HG03432 (cell line): ENCODE results near the gene MME.

Experiments
- ATAC-seq: cut with Tn5 transposase; IDR thresholded peaks from one replicate; pipeline ENCODE4 v1.9.1; 2021; ENCODE audit warnings: mild to moderate bottlenecking, moderate library complexity; ENCODE audit not compliant: unreplicated experiment

MME gene

DNA sequence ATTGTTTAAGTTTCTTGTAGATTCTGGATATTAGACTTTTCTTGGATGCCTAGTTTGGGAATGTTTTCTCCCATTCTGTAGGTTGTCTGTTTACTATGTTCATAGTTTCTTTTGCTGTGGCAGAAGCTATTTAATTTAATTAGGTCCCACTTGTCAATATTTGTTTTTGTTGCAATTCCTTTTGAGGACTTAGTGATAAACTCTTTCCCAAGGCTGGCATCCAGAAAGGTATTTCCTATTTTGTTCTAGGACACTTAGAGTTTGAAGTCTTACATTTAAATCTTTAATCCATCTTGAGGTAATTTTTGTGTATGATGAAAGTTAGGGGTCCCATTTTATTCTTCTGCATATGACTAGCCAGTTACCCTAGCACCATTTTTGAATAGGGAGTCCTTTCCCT lies 54.9 kb downstream of the MME start:
- ATAC-seq, result no peak

- no peak for ATAC-seq
These were observed 58.6 kb downstream of the MME start for GRCh38 chr3:155138677-155139076.

DNA sequence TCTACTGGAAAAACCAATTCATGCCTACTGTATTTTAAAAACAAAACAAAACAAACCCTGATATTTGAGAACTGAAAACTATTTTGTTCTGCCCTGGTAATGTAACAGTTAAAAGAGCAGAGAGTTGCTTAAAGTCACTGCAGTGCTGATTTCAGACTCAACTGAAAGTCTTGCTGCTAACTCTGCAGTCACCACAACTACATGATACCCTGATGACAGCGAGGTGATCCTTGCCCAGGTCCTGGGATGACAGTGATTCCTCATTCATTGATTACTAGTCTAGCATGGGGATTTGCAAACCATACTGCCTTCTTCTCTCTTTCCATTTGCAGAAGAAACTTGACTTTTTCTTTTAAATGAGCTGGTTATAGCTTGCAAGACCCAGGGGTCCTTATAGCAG lies 67.5 kb downstream of the MME start:
- ATAC-seq, result no peak

DNA sequence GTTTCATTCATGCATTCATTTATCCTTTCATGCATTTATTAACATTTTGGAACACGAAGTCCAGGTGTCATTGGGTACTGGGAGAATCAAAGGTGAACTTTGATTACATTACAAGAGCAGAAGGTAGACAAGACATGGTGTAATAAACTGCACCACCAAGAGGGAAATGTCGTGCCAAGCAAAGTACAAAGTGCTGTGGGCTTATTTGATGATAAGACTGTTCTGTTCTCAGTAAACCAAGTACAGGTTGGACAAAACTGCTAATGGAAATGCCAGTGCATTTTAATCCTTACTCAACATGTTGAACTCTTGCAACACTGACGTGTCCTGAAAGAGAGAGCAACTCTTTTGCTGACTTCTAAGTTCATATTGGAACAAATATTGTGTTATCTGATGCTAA lies 69.4 kb downstream of the MME start:
- no peak for ATAC-seq

DNA sequence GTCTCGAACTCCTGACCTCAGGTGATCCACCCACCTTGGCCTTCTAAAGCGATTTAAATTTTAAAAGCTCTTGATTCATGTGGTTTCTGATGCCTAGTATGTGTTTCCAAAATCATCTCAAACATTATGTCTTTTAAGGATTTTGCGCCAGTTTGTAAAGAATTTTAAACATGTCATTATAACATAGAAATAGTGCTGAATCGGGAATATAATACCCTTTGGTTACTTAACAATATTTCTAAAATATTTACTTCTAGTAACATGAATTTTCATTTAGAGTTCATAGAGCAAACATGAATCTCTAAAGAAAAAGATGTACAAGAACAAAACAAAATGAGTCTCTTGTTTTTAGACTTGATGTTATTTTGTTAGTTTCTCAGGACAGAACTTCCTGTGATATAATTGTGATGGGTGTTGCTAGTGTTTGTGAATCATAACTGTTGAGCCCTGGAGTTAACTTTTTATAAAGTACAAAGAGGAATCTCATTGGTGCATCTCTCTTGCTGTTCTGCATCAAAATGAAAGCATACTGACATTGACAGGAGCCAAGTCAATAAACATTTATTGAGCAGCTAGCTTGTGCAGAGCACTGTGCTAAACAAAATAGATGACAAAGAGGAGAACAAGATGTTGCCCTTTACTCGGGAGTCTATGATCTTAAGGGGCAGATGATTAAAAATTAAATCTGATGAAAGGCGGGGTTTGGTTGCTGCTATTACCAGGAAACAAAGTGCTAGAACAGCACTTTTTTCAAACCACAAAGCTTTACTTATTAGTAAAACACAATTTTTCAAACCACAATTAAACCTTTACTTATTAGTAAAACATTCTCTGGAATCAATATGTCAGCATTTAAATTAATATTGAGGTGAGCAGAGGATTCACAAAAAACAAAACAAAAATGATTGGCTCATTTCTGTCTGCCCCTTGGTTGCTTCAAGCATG lies 73.4 kb downstream of the MME start:
- no peak for ATAC-seq

GRCh38 chr3:155154255-155154654 lies 74.1 kb downstream of the MME start:
- no peak for ATAC-seq

DNA sequence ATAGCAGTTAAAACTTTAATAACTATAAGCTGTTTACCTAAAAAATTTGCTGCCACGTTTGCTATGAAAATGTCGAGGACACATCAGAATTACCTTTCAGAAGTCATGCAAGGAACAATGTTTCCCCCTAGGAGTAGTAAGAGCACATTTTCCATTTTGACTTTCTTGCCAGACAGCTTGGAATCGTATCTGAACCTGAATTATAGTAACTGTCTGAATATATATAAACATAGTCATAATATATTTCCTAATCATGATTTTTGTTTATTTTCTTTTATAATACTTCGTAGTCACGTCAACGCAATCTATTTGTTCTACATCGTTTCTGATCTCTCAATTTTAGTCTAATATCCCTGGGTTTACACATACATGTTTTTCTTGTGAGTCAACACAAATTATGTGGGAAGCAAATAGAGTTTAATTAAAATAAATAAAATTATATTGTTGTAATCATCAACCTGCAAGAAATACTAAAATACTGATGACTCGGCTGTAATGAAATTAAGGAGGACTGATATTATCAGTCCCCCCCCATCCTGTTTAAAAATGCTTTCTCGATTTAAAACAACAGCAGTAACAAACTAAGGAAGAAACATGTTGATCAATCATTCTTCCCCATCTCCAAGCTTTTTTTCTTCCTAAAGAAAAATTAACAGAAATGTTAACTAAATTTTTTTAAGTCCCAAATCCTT lies 78.4 kb downstream of the MME start:
- ATAC-seq, result no peak

- ATAC-seq, result no peak
These were observed 79.2 kb downstream of the MME start for GRCh38 chr3:155159301-155159700.

- no peak for ATAC-seq
These were observed 81.6 kb downstream of the MME start for GRCh38 chr3:155161640-155162292.

DNA sequence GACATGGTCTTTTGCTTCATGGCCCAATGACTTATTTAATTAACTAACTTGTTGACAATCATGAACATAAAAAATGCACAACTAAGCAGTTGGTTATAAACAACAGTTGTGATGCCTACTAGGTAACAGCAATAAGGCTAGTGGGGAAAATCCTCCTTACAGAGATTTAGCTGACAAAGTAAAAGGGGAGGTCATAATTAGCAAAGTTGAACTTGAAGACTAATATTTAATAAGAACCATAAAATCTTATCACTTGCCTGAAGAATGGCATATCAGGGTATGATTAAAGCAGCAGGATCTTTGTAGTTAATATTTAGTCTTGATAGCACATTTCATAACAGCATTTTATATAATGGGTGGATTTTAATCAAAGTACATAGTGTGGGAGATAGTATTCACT lies 84.2 kb downstream of the MME start:
- ATAC-seq, result no peak

- no peak for ATAC-seq
These were observed 86.3 kb downstream of the MME start for GRCh38 chr3:155166441-155166840.

DNA sequence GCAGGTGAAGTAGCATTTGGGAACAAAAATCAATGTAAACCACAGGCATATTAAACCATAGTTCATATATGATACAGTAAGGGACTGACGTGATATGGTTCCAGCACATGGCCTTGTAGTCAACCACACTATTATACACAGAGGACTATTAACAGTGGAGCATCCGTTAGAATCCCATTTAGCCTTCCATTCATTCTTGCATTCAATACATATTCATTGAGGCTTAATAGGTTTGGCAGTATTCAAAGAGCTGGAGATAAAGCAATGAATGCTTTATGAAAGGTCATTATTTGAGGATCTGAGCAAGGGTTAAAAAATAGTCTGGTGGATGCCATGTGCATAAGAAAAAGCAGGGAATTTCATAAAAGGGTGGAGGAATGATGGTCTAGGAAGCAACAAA lies 89.1 kb downstream of the MME start:
- no peak for ATAC-seq

- ATAC-seq, result no peak
These were observed 93.7 kb downstream of the MME start for GRCh38 chr3:155173771-155174170.

GRCh38 chr3:155178810-155179436 lies 98.8 kb downstream of the MME start:
- ATAC-seq, result no peak

DNA sequence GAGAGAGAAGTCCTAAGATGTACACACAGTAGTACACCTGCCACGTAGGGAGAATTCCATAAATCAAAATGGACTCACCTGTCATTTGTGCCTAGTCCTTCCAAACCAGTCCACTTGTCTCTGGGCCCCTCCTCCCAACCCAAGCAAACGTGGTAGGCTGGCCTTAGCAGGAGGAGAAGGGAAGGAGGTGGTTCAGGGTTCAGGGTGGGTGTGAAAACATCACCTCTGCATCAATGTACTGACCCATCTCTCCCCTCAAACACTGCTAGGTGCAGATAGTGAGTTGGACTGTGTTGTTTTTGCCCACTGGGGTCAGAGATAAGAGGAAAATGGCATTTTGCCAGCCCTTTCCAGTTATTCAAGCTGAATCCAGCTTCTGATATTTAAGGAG lies 99.3 kb downstream of the MME start:
- no peak for ATAC-seq

GRCh38 chr3:155179966-155180757 lies 100.0 kb downstream of the MME start:
- no peak for ATAC-seq

DNA sequence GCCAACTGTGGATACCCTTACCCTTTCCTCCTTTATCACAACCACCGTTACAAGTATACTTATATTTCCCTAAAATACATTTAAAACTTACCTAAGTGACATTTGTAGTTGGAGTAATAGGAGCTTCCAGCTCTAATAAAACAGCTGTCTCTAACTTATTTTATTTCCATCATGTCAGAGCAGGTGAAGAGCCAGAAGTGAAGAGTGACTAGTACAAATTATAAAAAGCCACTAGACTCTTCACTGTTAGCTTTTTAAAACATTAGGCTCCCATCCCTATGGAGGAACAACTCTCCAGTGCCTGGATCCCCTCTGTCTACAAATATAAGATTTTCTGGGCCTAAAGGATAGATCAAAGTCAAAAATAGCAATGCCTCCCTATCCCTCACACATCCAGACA lies 102.3 kb downstream of the MME start:
- no peak for ATAC-seq

- ATAC-seq, result peak; percentile 80
These were observed 103.9 kb downstream of the MME start for GRCh38 chr3:155184011-155184410.

DNA sequence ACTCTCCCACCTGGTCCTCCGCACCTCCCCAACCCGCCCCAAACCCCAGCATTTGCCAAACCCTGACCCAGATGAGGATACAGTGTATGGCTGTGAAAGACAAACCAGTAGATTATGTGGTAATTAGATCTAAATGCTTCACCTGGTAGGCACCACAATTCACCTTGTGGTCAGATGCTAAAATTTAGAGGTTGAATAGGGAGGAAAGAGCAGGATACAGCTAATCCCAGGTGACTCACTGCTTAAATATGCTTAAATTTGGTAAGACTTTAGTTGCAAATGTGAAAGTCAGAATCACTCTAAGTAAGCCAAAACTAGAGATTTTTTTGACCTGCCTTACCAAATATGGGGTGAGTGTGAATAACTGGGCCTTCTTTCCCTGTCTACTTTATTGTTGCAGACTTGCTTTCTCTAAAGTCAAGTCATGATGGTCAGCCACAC lies 105.5 kb downstream of the MME start:
- ATAC-seq, result no peak

DNA sequence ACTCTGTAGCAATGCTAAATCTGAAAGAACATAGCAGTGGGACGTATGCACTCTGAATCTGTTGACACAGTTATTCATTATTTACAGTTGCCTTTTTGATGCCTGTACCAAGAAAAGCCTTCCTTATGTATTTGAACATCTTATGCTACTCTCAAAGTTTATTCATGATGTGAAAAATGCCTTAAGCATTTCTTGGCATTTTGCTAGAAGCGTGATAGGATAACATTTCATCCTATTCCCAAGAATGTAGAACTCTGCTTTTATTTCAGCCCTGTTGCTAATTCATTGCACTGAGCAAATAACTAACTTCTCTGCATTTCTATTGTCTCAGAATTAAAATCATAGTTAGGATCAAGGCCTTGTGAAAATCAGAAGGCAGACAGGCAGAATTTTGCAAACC lies 107.9 kb downstream of the MME start:
- no peak for ATAC-seq
